Hepatocyte (in vitro differentiated cells): ENCODE measurements around the gene CTSC.

Source experiments
- CTCF ChIP-seq: fragments of 200-600 bp; sonication (generic); IDR thresholded peaks from 2 replicates; pipeline ENCODE4 v1.5.1; 2016; ENCODE audit warnings: antibody characterized with exemption, mild to moderate bottlenecking; ENCODE audit not compliant: poor library complexity
- EZH2 ChIP-seq: fragments of 200-600 bp; sonication (generic); IDR thresholded peaks from 2 replicates; pipeline ENCODE4 v1.6.1; 2016; ENCODE audit warnings: antibody characterized with exemption, mild to moderate bottlenecking, borderline replicate concordance

GRCh38 chr11:88297863-88298262, 39.7 kb downstream of the CTSC start:
- TF ChIP-seq CTCF = no peak
- no peak for TF ChIP-seq EZH2
